Right atrium auricular region (tissue), 2 donors: ENCODE results near the gene TNFSF15. TPM values are rescaled to one million over a fixed set of nuclear protein-coding genes. Genes with fewer than 3 reads are reported as not detected.

Source experiments
- DNase-seq: peaks from one replicate; pipeline ENCODE4 v3.0.0-alpha.2; 2019; ENCODE audit warnings: low spot score
- H3K27ac ChIP-seq, 2 donors: fragments of 200-600 bp; sonication (generic); 1 replicate in 1 of 2; 2 replicates in 1 of 2; pipeline ENCODE4 v1.5.1; 2016 to 2019
- H3K27me3 ChIP-seq, 2 donors: fragments of 200-600 bp; sonication (generic); one replicate each; pipeline versions ENCODE4 v1.5.1 to v1.6.0; 2017 to 2019
- H3K36me3 ChIP-seq: fragments of 200-600 bp; sonication (generic); one replicate; pipeline ENCODE4 v1.5.1; 2016
- H3K4me1 ChIP-seq, 2 donors: fragments of 200-600 bp; sonication (generic); one replicate each; pipeline versions ENCODE4 v1.5.1 to v1.6.0; 2017 to 2019
- H3K4me3 ChIP-seq, 2 donors: fragments of 200-600 bp; sonication (generic); 1 replicate in 1 of 2; 2 replicates in 1 of 2; pipeline ENCODE4 v1.5.1; 2017 to 2019; ENCODE audit warnings: mild to moderate bottlenecking in 1 of 2, moderate library complexity in 1 of 2
- H3K9me3 ChIP-seq, 2 donors: fragments of 200-600 bp; sonication (generic); one replicate each; pipeline ENCODE4 v1.5.1; 2019
- CTCF ChIP-seq, 2 donors: fragments of 200-600 bp; sonication (generic); IDR thresholded peaks; one replicate each; pipeline ENCODE4 v1.5.1; 2019; ENCODE audit warnings: antibody characterized with exemption in 2 of 2
- total RNA-seq, 2 donors: library from RNA; depleted of rRNA; stranded (reverse); fragments of >200 nt; gene quantifications; one replicate each; pipeline ENCODE4 v1.1.0, GENCODE V29; 2016

TNFSF15 gene
- total RNA-seq, 2 donors from 2014 or later, result 0.16 TPM; not detected in 1

GRCh38 chr9:114779352-114779845, 26.4 kb downstream of the TNFSF15 start:
- H3K27ac ChIP-seq, result no peak overlapping the region
- no peaks in the 10 kb centered on the region for H3K4me1 ChIP-seq
- no peaks in the 10 kb centered on the region for H3K9me3 ChIP-seq
- H3K27me3 ChIP-seq, result no peaks in the 10 kb centered on the region
- H3K36me3 ChIP-seq, result no peaks in the 10 kb centered on the region
- H3K4me3 ChIP-seq, result no peak overlapping the region
- TF ChIP-seq CTCF (IDR thresholded peaks at IDR 0.05), result no peak
- peak; percentile 75 for DNase-seq

DNA sequence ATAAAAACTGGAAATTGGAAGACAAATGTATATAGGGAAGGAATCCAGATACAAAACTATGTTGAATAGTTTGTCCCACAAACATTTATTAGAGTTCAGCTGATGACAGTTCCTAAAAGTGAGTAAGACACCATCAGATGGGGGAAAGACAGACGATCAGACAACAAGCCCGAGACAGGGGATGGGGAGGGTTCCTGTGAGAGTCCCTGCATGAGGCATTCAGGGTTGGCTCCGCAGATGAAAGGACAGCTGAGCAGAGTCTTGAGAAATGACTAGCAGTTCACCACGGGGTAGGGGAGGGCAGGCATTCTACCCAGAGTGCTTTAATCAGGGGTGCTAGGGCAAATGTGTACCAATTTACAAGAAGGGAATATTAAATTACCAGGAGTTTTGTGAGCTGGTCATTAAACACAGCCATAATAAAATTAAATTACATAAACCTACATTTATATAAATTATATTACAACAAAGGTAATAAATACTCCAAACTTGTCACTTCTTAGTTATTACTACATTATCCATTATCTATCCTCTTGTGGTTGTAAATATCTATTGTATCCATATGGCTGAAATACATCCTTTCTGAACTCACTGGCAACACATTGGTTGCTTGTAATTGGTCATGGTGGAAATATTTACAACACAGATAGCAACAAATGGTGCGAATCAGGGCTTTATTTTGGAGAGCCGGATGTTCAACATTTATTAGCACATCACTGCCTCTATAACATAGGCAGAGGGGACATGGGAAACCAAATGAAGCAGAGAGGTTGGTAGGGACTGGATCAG, 27.8 kb downstream of the TNFSF15 start:
- DNase-seq, result no peak
- Histone ChIP-seq H3K27ac (no peak overlapping the region), H3K4me1 (no peaks in the 10 kb centered on the region), H3K27me3 (no peaks in the 10 kb centered on the region), H3K36me3 (no peaks in the 10 kb centered on the region), H3K9me3 (no peaks in the 10 kb centered on the region), H3K4me3 (no peak overlapping the region)
- TF ChIP-seq CTCF (IDR thresholded peaks at IDR 0.05), result no peak

DNA sequence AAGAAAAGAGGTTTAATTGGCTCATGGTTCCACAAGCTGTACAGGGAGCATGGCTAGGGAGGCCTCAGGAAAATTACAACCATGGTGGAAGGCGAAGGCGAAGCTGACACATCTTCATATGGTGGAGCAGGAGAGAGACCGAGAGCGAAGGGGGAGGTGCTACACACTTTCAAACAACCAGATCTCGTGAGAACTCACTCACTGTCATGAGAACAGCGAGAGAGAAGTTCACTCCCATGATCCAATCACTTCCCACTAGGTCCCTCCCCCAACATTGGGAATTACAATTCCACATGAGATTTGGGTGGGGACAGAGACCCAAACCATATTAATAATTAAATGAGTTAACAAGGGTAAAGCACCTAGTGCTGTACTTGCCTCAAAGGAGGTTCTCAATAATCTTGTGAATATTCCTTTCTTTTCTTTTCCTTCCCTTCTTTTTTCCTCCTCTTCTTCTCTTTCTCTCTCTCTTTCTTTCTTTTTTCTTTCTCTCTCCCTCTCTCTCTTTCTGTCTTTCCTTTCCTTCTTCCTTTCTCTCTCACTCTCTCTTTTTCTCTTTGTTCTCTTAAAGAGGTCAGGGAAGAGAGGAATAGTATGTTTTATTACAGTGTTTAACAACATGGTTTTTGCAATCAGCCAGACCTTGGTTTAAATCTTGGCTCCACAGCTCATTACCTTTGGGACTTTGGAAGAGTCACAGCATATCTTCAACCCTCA, 29.0 kb downstream of the TNFSF15 start:
- Histone ChIP-seq H3K36me3 (no peaks in the 10 kb centered on the region), H3K4me3 (no peak overlapping the region), H3K27me3 (no peaks in the 10 kb centered on the region), H3K27ac (no peak overlapping the region), H3K4me1 (no peaks in the 10 kb centered on the region), H3K9me3 (no peaks in the 10 kb centered on the region)
- DNase-seq, result no peak
- no peak for TF ChIP-seq CTCF (IDR thresholded peaks at IDR 0.05)

DNA sequence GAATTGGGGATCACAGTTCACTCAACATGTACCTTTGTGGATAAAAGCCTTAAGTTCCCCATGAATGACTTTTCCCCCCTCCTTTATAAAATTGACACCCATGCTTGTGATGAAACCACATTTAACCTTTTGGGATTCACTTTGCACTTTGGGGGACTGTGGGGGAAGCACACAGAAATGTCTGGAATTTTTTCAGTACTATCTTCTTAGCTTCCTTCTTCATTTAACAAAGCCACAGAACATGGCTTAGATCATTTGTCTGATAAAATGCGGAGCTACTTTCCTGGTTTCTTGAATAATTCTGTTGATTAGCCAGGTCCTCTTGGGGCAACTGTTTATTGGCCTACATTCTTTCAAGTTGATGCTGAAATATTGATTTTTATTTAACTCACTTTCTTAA, 29.9 kb downstream of the TNFSF15 start:
- no peak for DNase-seq
- Histone ChIP-seq H3K27me3 (no peaks in the 10 kb centered on the region), H3K36me3 (no peaks in the 10 kb centered on the region), H3K27ac (no peak overlapping the region), H3K4me1 (no peaks in the 10 kb centered on the region), H3K9me3 (no peaks in the 10 kb centered on the region), H3K4me3 (no peak overlapping the region)
- no peak for TF ChIP-seq CTCF (IDR thresholded peaks at IDR 0.05)

GRCh38 chr9:114775121-114775520, 30.7 kb downstream of the TNFSF15 start:
- no peaks in the 10 kb centered on the region for H3K9me3 ChIP-seq
- TF ChIP-seq CTCF (IDR thresholded peaks at IDR 0.05), result no peak
- H3K27ac ChIP-seq, result no peak overlapping the region
- DNase-seq, result no peak
- no peaks in the 10 kb centered on the region for H3K27me3 ChIP-seq
- H3K4me3 ChIP-seq, result no peak overlapping the region
- no peaks in the 10 kb centered on the region for H3K36me3 ChIP-seq
- H3K4me1 ChIP-seq, result no peaks in the 10 kb centered on the region
